ENCODE results near the gene MAP4K4.

MAP4K4 gene

GRCh38 chr2:101859604-101860003, 162.1 kb downstream of the MAP4K4 start:
- H3K36me3 ChIP-seq (ENCODE audit: control insufficient read depth, insufficient read depth, low read length), result no peaks in the 10 kb centered on the region
- TF ChIP-seq CTCF (IDR thresholded peaks at IDR 0.05; ENCODE audit: insufficient read depth, low read length, poor library complexity, severe bottlenecking), result no peak
- H3K27me3 ChIP-seq (replicated peaks; ENCODE audit: control insufficient read depth, insufficient read depth, low read length), result no peaks in the 10 kb centered on the region
- no peak for DNase-seq (ENCODE audit: extremely low read depth, insufficient read length)
- no peak overlapping the region for H3K4me3 ChIP-seq (replicated peaks; ENCODE audit: low read depth, low read length)

GRCh38 chr2:101860157-101860556, 162.7 kb downstream of the MAP4K4 start:
- H3K36me3 ChIP-seq (ENCODE audit: control insufficient read depth, insufficient read depth, low read length), result no peaks in the 10 kb centered on the region
- H3K27me3 ChIP-seq (replicated peaks; ENCODE audit: control insufficient read depth, insufficient read depth, low read length), result no peaks in the 10 kb centered on the region
- TF ChIP-seq CTCF (IDR thresholded peaks at IDR 0.05; ENCODE audit: insufficient read depth, low read length, poor library complexity, severe bottlenecking), result no peak
- no peak for DNase-seq (ENCODE audit: extremely low read depth, insufficient read length)
- H3K4me3 ChIP-seq (replicated peaks; ENCODE audit: low read depth, low read length), result no peak overlapping the region

GRCh38 chr2:101860782-101861181, 163.3 kb downstream of the MAP4K4 start:
- Histone ChIP-seq H3K27me3 (replicated peaks; ENCODE audit: control insufficient read depth, insufficient read depth, low read length) (no peaks in the 10 kb centered on the region), H3K4me3 (replicated peaks; ENCODE audit: low read depth, low read length) (no peak overlapping the region), H3K36me3 (ENCODE audit: control insufficient read depth, insufficient read depth, low read length) (no peaks in the 10 kb centered on the region; the same call in 1 of the 2 replicates)
- DNase-seq (ENCODE audit: extremely low read depth, insufficient read length), result no peak
- no peak for TF ChIP-seq CTCF (IDR thresholded peaks at IDR 0.05; ENCODE audit: insufficient read depth, low read length, poor library complexity, severe bottlenecking)

GRCh38 chr2:101861382-101861781, 163.9 kb downstream of the MAP4K4 start:
- no peak for TF ChIP-seq CTCF (IDR thresholded peaks at IDR 0.05; ENCODE audit: insufficient read depth, low read length, poor library complexity, severe bottlenecking)
- H3K27me3 ChIP-seq (replicated peaks; ENCODE audit: control insufficient read depth, insufficient read depth, low read length), result no peaks in the 10 kb centered on the region
- DNase-seq (ENCODE audit: extremely low read depth, insufficient read length), result no peak
- H3K4me3 ChIP-seq (replicated peaks; ENCODE audit: low read depth, low read length), result no peak overlapping the region
- H3K36me3 ChIP-seq (ENCODE audit: control insufficient read depth, insufficient read depth, low read length), result no peaks in the 10 kb centered on the region; the same call in 1 of the 2 replicates

GRCh38 chr2:101863534-101863933, 166.0 kb downstream of the MAP4K4 start:
- Histone ChIP-seq H3K4me3 (replicated peaks; ENCODE audit: low read depth, low read length) (no peak overlapping the region), H3K36me3 (ENCODE audit: control insufficient read depth, insufficient read depth, low read length) (no peaks in the 10 kb centered on the region; the same call in 1 of the 2 replicates), H3K27me3 (replicated peaks; ENCODE audit: control insufficient read depth, insufficient read depth, low read length) (no peaks in the 10 kb centered on the region)
- no peak for DNase-seq (ENCODE audit: extremely low read depth, insufficient read length)
- TF ChIP-seq CTCF (IDR thresholded peaks at IDR 0.05; ENCODE audit: insufficient read depth, low read length, poor library complexity, severe bottlenecking), result no peak

GRCh38 chr2:101864426-101864825, 166.9 kb downstream of the MAP4K4 start:
- DNase-seq (ENCODE audit: extremely low read depth, insufficient read length), result no peak
- TF ChIP-seq CTCF (IDR thresholded peaks at IDR 0.05; ENCODE audit: insufficient read depth, low read length, poor library complexity, severe bottlenecking), result no peak
- Histone ChIP-seq H3K4me3 (replicated peaks; ENCODE audit: low read depth, low read length) (no peak overlapping the region), H3K36me3 (ENCODE audit: control insufficient read depth, insufficient read depth, low read length) (no peaks in the 10 kb centered on the region; the same call in 1 of the 2 replicates), H3K27me3 (replicated peaks; ENCODE audit: control insufficient read depth, insufficient read depth, low read length) (no peaks in the 10 kb centered on the region)
